Gastroesophageal sphincter (tissue), 3 donors: ENCODE results near the gene CTDSPL2.

Experiments used
- CTCF ChIP-seq, 4 experiments: fragments of 200-600 bp in 2 of 4; fragments of 450-650 bp in 2 of 4; sonication (generic) in 1 of 4; IDR thresholded peaks; one replicate each; pipeline ENCODE4 v1.5.1; 2017 to 2019; ENCODE audit warnings: antibody characterized with exemption in 4 of 4, mild to moderate bottlenecking in 2 of 4, moderate library complexity in 2 of 4
- POLR2A ChIP-seq, 2 donors: fragments of 450-650 bp; IDR thresholded peaks; one replicate each; pipeline ENCODE4 v1.6.1; 2017; ENCODE audit warnings: antibody characterized with exemption in 2 of 2, mild to moderate bottlenecking in 2 of 2, moderate library complexity in 1 of 2
- POLR2AphosphoS5 ChIP-seq: sonication (generic); formaldehyde crosslinking; IDR thresholded peaks from one replicate; pipeline ENCODE4 v1.6.1; 2017; ENCODE audit warnings: antibody characterized with exemption

- TF ChIP-seq CTCF (IDR thresholded peaks at IDR 0.05) (no peak), POLR2A (IDR thresholded peaks at IDR 0.05) (no peak), POLR2AphosphoS5 (no peak)
These were observed 73.1 kb downstream of the CTDSPL2 start for GRCh38 chr15:44500555-44500954.
